IMR-90 (cell line): ENCODE measurements around the gene GIMD1. TPM values are rescaled to one million over a fixed set of nuclear protein-coding genes. Genes with fewer than 3 reads are reported as not detected.

Experiments
- ATAC-seq: fragments of 200-7000 bp; cut with Tn5 transposase; 2 replicates; pipeline ENCODE4 v1.9.1; 2020; ENCODE audit warnings: low read depth, mild to moderate bottlenecking, moderate library complexity
- BruUV-seq: library from RNA; stranded (reverse); fragments of 400-500 nt; replicated peaks from 2 replicates; lab custom pipeline; 2021; lab: Mats Ljungman, UMichigan
- CTCF ChIA-PET: fragments of 300-600 bp; formaldehyde crosslinking; extraction: SDS; loops from one replicate; lab custom pipeline; 2021; ENCODE audit warnings: antibody characterized with exemption; lab: Yijun Ruan, JAX
- POLR2A ChIA-PET: fragments of 300-600 bp; sonication (Branson Sonifier 250); formaldehyde crosslinking; loops from one replicate; lab custom pipeline; 2022; ENCODE audit warnings: antibody characterized with exemption; ENCODE audit not compliant: unreplicated experiment; lab: Charles Lee
- DNase-seq: peaks from one replicate; pipeline ENCODE4 v3.0.0; 2013
- H2AFZ ChIP-seq: replicated peaks from 2 replicates; pipeline ENCODE3; 2013; ENCODE audit warnings: low read length, mild to moderate bottlenecking; ENCODE audit not compliant: poor library complexity
- H2AK5ac ChIP-seq: 2 replicates; pipeline ENCODE4 v1.6.1; 2013; ENCODE audit warnings: low read depth, low read length, inconsistent platforms
- H2AK9ac ChIP-seq: replicated peaks from 2 replicates; pipeline ENCODE3; 2013; ENCODE audit warnings: mild to moderate bottlenecking, low read depth, low read length, moderate library complexity; ENCODE audit not compliant: poor library complexity
- H2BK120ac ChIP-seq: 2 replicates; pipeline ENCODE4 v1.6.1; 2013; ENCODE audit warnings: low read depth, low read length, inconsistent platforms
- H2BK15ac ChIP-seq: 3 replicates; pipeline ENCODE4 v1.6.1; 2013; ENCODE audit warnings: low read depth, low read length, inconsistent platforms
- H2BK20ac ChIP-seq: 2 replicates; pipeline ENCODE4 v1.6.1; 2013; ENCODE audit warnings: low read depth, mild to moderate bottlenecking, inconsistent platforms, low read length, moderate library complexity
- H2BK5ac ChIP-seq: 2 replicates; pipeline ENCODE4 v1.6.1; 2013; ENCODE audit warnings: mild to moderate bottlenecking, low read depth, low read length, inconsistent platforms; ENCODE audit not compliant: poor library complexity, severe bottlenecking
- H3K14ac ChIP-seq: replicated peaks from 2 replicates; pipeline ENCODE4 v1.6.1; 2013; ENCODE audit warnings: low read depth, low read length, inconsistent platforms
- H3K18ac ChIP-seq: 2 replicates; pipeline ENCODE4 v1.6.1; 2013; ENCODE audit warnings: low read depth, low read length, control low read depth
- H3K23ac ChIP-seq: 2 replicates; pipeline ENCODE4 v1.6.1; 2013; ENCODE audit warnings: low read depth, low read length, inconsistent platforms
- H3K27ac ChIP-seq: 2 replicates; pipeline ENCODE4 v1.5.1; 2013; ENCODE audit warnings: mild to moderate bottlenecking, control low read depth, low read length; ENCODE audit not compliant: insufficient read depth
- H3K27me3 ChIP-seq: 2 replicates; pipeline ENCODE4 v1.6.1; 2013; ENCODE audit warnings: low read length; ENCODE audit not compliant: control insufficient read depth, insufficient read depth
- H3K36me3 ChIP-seq: 2 replicates; pipeline ENCODE4 v1.6.1; 2013; ENCODE audit warnings: low read length, mixed read lengths; ENCODE audit not compliant: control insufficient read depth, insufficient read depth
- H3K4ac ChIP-seq: 2 replicates; pipeline ENCODE4 v1.6.1; 2013; ENCODE audit warnings: low read depth, low read length, inconsistent platforms
- H3K4me1 ChIP-seq: 2 replicates; pipeline ENCODE4 v1.6.1; 2013; ENCODE audit warnings: low read length, mixed read lengths; ENCODE audit not compliant: control insufficient read depth, insufficient read depth
- H3K4me2 ChIP-seq: 2 replicates; pipeline ENCODE4 v1.6.1; 2013; ENCODE audit warnings: low read depth, mild to moderate bottlenecking, control low read depth, low read length, moderate library complexity
- H3K4me3 ChIP-seq: 2 replicates; pipeline ENCODE4 v1.5.1; 2013; ENCODE audit warnings: low read depth, mild to moderate bottlenecking, control low read depth, low read length, moderate library complexity; ENCODE audit not compliant: insufficient read depth
- H3K56ac ChIP-seq: 2 replicates; pipeline ENCODE4 v1.6.1; 2013; ENCODE audit warnings: low read length, inconsistent platforms; ENCODE audit not compliant: insufficient read depth; ENCODE audit errors: extremely low read depth
- H3K79me1 ChIP-seq, 2 experiments: 2 replicates each; pipeline ENCODE4 v1.6.1; 2013; ENCODE audit warnings: low read length in 2 of 2, inconsistent platforms in 1 of 2, low read depth in 1 of 2
- H3K9ac ChIP-seq: 2 replicates; pipeline ENCODE4 v1.6.1; 2013; ENCODE audit warnings: low read depth, low read length, control low read depth
- H3K9me1 ChIP-seq: 2 replicates; pipeline ENCODE4 v1.6.1; 2013; ENCODE audit warnings: low read length, inconsistent platforms; ENCODE audit not compliant: insufficient read depth
- H3K9me3 ChIP-seq: 2 replicates; pipeline ENCODE4 v1.6.1; 2013; ENCODE audit warnings: low read length; ENCODE audit not compliant: control insufficient read depth, insufficient read depth
- H4K20me1 ChIP-seq: 2 replicates; pipeline ENCODE4 v1.6.1; 2013; ENCODE audit warnings: low read length, inconsistent platforms; ENCODE audit not compliant: insufficient read depth
- H4K5ac ChIP-seq: 2 replicates; pipeline ENCODE4 v1.6.1; 2013; ENCODE audit warnings: mild to moderate bottlenecking, low read depth, low read length, control low read depth
- H4K8ac ChIP-seq, 2 experiments: 2 replicates each; pipeline ENCODE4 v1.6.1; 2013; ENCODE audit warnings: low read depth in 2 of 2, low read length in 2 of 2, control low read depth in 1 of 2, inconsistent platforms in 1 of 2
- H4K91ac ChIP-seq: 2 replicates; pipeline ENCODE4 v1.6.1; 2013; ENCODE audit warnings: low read depth, low read length, inconsistent platforms; ENCODE audit not compliant: insufficient read depth
- BHLHE40 ChIP-seq: fragments of 150-350 bp; IDR thresholded peaks from 2 replicates; pipeline ENCODE4 v1.6.1; 2016; ENCODE audit warnings: mild to moderate bottlenecking, low read depth, low read length
- CEBPB ChIP-seq: IDR thresholded peaks from 2 replicates; pipeline ENCODE4 v1.6.1; 2012; ENCODE audit warnings: low read depth, low read length, improper control_type of control experiment
- CHD1 ChIP-seq: IDR thresholded peaks from 2 replicates; pipeline ENCODE4 v1.6.1; 2012; ENCODE audit warnings: low read depth, low read length, improper control_type of control experiment
- ELK1 ChIP-seq: fragments of 150-350 bp; IDR thresholded peaks from 2 replicates; pipeline ENCODE4 v1.6.1; 2016; ENCODE audit warnings: low read depth, mild to moderate bottlenecking, low read length, moderate library complexity, borderline replicate concordance
- FOS ChIP-seq: fragments of 150-350 bp; IDR thresholded peaks from 2 replicates; pipeline ENCODE4 v1.6.1; 2016; ENCODE audit warnings: low read depth, low read length
- MAFK ChIP-seq: IDR thresholded peaks from 2 replicates; pipeline ENCODE4 v1.6.1; 2012; ENCODE audit warnings: low read depth, low read length, improper control_type of control experiment
- MAZ ChIP-seq: IDR thresholded peaks from 2 replicates; pipeline ENCODE4 v1.6.1; 2012; ENCODE audit warnings: low read depth, mild to moderate bottlenecking, low read length, improper control_type of control experiment, moderate library complexity, borderline replicate concordance
- MXI1 ChIP-seq: IDR thresholded peaks from 2 replicates; pipeline ENCODE4 v1.6.1; 2012; ENCODE audit warnings: low read depth, mild to moderate bottlenecking, low read length, moderate library complexity, borderline replicate concordance
- NFE2L2 ChIP-seq: fragments of 150-350 bp; IDR thresholded peaks from 2 replicates; pipeline ENCODE4 v1.6.1; 2016; ENCODE audit warnings: low read depth, mild to moderate bottlenecking, low read length
- POLR2A ChIP-seq: IDR thresholded peaks from 2 replicates; pipeline ENCODE4 v1.6.1; 2012; ENCODE audit warnings: mild to moderate bottlenecking, low read depth, low read length
- RAD21 ChIP-seq: IDR thresholded peaks from 2 replicates; pipeline ENCODE4 v1.6.1; 2012; ENCODE audit warnings: low read length, improper control_type of control experiment
- RCOR1 ChIP-seq: IDR thresholded peaks from 2 replicates; pipeline ENCODE4 v1.6.1; 2012; ENCODE audit warnings: mild to moderate bottlenecking, low read length, improper control_type of control experiment; ENCODE audit not compliant: insufficient replicate concordance
- RFX5 ChIP-seq: IDR thresholded peaks from 2 replicates; pipeline ENCODE4 v1.8.0; 2012; ENCODE audit warnings: low read depth, mild to moderate bottlenecking, low read length, moderate library complexity
- SMC3 ChIP-seq: fragments of 150-350 bp; IDR thresholded peaks from 2 replicates; pipeline ENCODE4 v1.6.1; 2016; ENCODE audit warnings: low read depth, mild to moderate bottlenecking, antibody characterized with exemption, low read length, moderate library complexity
- USF2 ChIP-seq: fragments of 150-350 bp; IDR thresholded peaks from 2 replicates; pipeline ENCODE4 v1.6.1; 2017; ENCODE audit warnings: mild to moderate bottlenecking, antibody characterized with exemption, low read length, low read depth
- WGBS, 2 experiments: methylation state at CpG; one replicate each; pipeline versions ENCODE4 v1.1.5 to v1.1.7; 2013; ENCODE audit warnings: missing lambda C conversion rate in 2 of 2; ENCODE audit not compliant: insufficient read length in 1 of 2; ENCODE audit errors: extremely low coverage in 2 of 2; 5-methylcytosine and 5-hydroxymethylcytosine counted together
- dilution Hi-C: fragments of 300-500 bp; cut with HindIII; formaldehyde crosslinking; loops from one replicate; pipeline ENCODE4 v1.14.3; 2018; ENCODE audit warnings: low sequenced_read_pairs; ENCODE audit not compliant: unreplicated experiment
- in situ Hi-C: fragments of 300-500 bp; cut with MboI; formaldehyde crosslinking; loops from 3 replicates; pipeline ENCODE4 v1.14.3; 2019; ENCODE audit warnings: low sequenced_read_pairs, inconsistent platforms, mixed read lengths
- intact Hi-C: fragments of 100-400 bp; cut with micrococcal nuclease; formaldehyde crosslinking; loops from 2 replicates; pipeline ENCODE4 v1.10.0; 2022
- polyA plus RNA-seq, 3 experiments: library from polyadenylated mRNA; depleted of rRNA; stranded (reverse); fragments of >200 nt; gene quantifications; 2 replicates each; pipeline ENCODE4 v1.2.3, GENCODE V29; 2012; ENCODE audit warnings: low replicate concordance in 1 of 3
- total RNA-seq: library from RNA; depleted of rRNA; stranded (reverse); fragments of >200 nt; gene quantifications from 2 replicates; pipeline ENCODE4 v1.2.3, GENCODE V29; 2012

The GIMD1 gene
- total and polyA plus RNA-seq, 2 of the 4 experiments (the other 2 are of a cell fraction): 0.07 TPM; not detected in 1

- H2BK15ac ChIP-seq: no peak overlapping the region
- H3K56ac ChIP-seq: no peak overlapping the region
- H3K14ac ChIP-seq: no peak overlapping the region
- intact Hi-C loops (no loop called here), dilution Hi-C loops (no loop called here), in situ Hi-C loops (no loop called here)
- no peak overlapping the region for H2BK120ac ChIP-seq
- no peak overlapping the region for H4K91ac ChIP-seq
- H3K9ac ChIP-seq: no peak overlapping the region
- H3K9me3 ChIP-seq: no peaks in the 10 kb centered on the region
- H2BK5ac ChIP-seq: no peak overlapping the region
- no peaks in the 10 kb centered on the region for H4K20me1 ChIP-seq
- no peaks in the 10 kb centered on the region for H3K4me1 ChIP-seq
- H2AFZ ChIP-seq: no peak overlapping the region
- BruUV-seq: no TSS peak
- no peak overlapping the region for H3K18ac ChIP-seq
- H4K8ac ChIP-seq: no peak overlapping the region
- no peaks in the 10 kb centered on the region for H3K9me1 ChIP-seq
- H2AK5ac ChIP-seq: no peak overlapping the region
- DNase-seq: no peak
- no peaks in the 10 kb centered on the region for H3K79me1 ChIP-seq
- POLR2A ChIA-PET: no interaction called here
- CTCF ChIA-PET: no interaction called here
- no peak overlapping the region for H3K4ac ChIP-seq
- no peak overlapping the region for H3K4me2 ChIP-seq
- no CpG with 5 or more reads among the region's 15 CpGs for WGBS, 2 experiments
- no peak for ATAC-seq
- no peak overlapping the region for H2BK20ac ChIP-seq
- H2AK9ac ChIP-seq: no peak overlapping the region
- H4K5ac ChIP-seq: no peak overlapping the region
- H3K4me3 ChIP-seq: no peak overlapping the region
- no peaks in the 10 kb centered on the region for H3K27me3 ChIP-seq
- H3K36me3 ChIP-seq: no peaks in the 10 kb centered on the region
- no peak overlapping the region for H3K23ac ChIP-seq
- H3K27ac ChIP-seq: no peak overlapping the region
- no peak for TF ChIP-seq MXI1
- TF ChIP-seq RCOR1: no peak
- TF ChIP-seq ELK1: no peak
- TF ChIP-seq FOS: no peak
- TF ChIP-seq RFX5: no peak
- no peak for TF ChIP-seq SMC3
- TF ChIP-seq RAD21: no peak
- no peak for TF ChIP-seq CHD1
- TF ChIP-seq CEBPB: no peak
- no peak for TF ChIP-seq BHLHE40
- no peak for TF ChIP-seq MAZ
- TF ChIP-seq MAFK: no peak
- no peak for TF ChIP-seq NFE2L2
- TF ChIP-seq POLR2A: no peak
- no peak for TF ChIP-seq USF2
Observed at GRCh38 chr4:106409901-106410889, 41.6 kb upstream of the GIMD1 start.
